Measurements from ENCODE around the gene KSR1. TPM values are rescaled to one million over a fixed set of nuclear protein-coding genes. Genes with fewer than 3 reads are reported as not detected.
"Not testable (repeated sequence)": the region's sequence is repeated elsewhere in the genome, so short reads cannot be mapped to it uniquely, and the experiment has no call there.

Gene KSR1
- total RNA-seq, 1 experiment from 2014 or later = 4.5 TPM

DNA sequence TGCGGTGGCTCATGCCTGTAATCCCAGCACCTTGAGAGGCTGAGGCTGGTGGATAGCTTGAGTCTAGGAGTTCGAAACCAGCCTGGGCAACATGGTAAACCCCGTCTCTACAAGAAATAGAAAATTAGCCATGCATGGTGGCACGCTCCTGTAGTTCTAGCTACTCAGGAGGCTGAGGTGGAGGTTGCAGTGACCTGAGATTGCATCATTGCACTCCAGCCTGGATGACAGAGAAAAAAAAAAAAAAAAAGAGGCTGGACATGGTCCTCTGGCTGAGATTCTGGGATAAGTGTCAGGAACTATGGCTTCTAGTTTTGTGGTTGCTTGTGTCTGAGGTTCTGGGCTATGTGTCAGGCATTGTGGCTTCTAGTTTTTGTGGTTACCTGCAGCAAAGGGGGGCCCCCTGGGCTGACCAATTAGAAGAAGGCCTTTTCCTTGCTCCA, 7.0 kb downstream of the KSR1 start:
- H3K36me3 Mint-ChIP-seq (ENCODE audit: insufficient read depth, unreplicated experiment) = no peaks in the 10 kb centered on the region
- H3K4me1 Mint-ChIP-seq (ENCODE audit: low read depth, unreplicated experiment) = no peaks in the 10 kb centered on the region
- H3K27me3 Mint-ChIP-seq (ENCODE audit: unreplicated experiment) = peaks cover 18% of the 10 kb centered on the region
- no peaks in the 10 kb centered on the region for H3K9me3 Mint-ChIP-seq (ENCODE audit: low read depth, unreplicated experiment)
- H3K27ac Mint-ChIP-seq (ENCODE audit: unreplicated experiment) = no peak overlapping the region
- intact Hi-C loops (cut with micrococcal nuclease; ENCODE audit: unreplicated experiment) = no loop called here
- BruUV-seq (replicated peaks) = no TSS peak
- TF ChIP-seq, protein P1, sequence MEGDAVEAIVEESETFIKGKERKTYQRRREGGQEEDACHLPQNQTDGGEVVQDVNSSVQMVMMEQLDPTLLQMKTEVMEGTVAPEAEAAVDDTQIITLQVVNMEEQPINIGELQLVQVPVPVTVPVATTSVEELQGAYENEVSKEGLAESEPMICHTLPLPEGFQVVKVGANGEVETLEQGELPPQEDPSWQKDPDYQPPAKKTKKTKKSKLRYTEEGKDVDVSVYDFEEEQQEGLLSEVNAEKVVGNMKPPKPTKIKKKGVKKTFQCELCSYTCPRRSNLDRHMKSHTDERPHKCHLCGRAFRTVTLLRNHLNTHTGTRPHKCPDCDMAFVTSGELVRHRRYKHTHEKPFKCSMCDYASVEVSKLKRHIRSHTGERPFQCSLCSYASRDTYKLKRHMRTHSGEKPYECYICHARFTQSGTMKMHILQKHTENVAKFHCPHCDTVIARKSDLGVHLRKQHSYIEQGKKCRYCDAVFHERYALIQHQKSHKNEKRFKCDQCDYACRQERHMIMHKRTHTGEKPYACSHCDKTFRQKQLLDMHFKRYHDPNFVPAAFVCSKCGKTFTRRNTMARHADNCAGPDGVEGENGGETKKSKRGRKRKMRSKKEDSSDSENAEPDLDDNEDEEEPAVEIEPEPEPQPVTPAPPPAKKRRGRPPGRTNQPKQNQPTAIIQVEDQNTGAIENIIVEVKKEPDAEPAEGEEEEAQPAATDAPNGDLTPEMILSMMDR (IDR thresholded peaks at IDR 0.05; ENCODE audit: unreplicated experiment) = no peak
- H3K4me3 Mint-ChIP-seq (ENCODE audit: low read depth, unreplicated experiment) = no peak overlapping the region
- no peak for DNase-seq
- CTCF ChIA-PET = no interaction called here

DNA sequence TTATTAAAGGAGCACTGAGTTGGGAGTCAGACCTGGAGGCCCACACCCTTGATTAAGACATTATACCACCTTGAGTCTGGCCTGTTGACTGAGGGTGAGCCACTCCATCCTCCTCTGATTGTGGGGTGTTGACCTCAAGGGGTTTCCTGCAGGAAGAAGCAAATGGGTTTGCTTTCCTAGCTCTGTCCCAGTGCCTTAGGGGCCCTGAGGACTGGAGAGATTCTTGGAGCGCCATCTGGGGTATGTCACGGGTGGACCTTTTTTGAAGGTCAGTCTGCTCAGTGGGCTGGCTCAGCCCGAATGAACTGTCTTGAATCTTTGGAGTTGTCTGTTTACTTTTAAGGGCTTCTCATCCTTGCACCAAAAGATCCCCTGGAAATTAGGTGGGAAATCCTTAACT, 7.8 kb downstream of the KSR1 start:
- H3K9me3 Mint-ChIP-seq (ENCODE audit: low read depth, unreplicated experiment); DNase-seq; H3K4me1 Mint-ChIP-seq (ENCODE audit: low read depth, unreplicated experiment); intact Hi-C loops (cut with micrococcal nuclease; ENCODE audit: unreplicated experiment); CTCF ChIA-PET; H3K36me3 Mint-ChIP-seq (ENCODE audit: insufficient read depth, unreplicated experiment); H3K27ac Mint-ChIP-seq (ENCODE audit: unreplicated experiment); BruUV-seq (replicated peaks); H3K4me3 Mint-ChIP-seq (ENCODE audit: low read depth, unreplicated experiment): not testable (repeated sequence)
- H3K27me3 Mint-ChIP-seq (ENCODE audit: unreplicated experiment) = peaks cover 18% of the 10 kb centered on the region

DNA sequence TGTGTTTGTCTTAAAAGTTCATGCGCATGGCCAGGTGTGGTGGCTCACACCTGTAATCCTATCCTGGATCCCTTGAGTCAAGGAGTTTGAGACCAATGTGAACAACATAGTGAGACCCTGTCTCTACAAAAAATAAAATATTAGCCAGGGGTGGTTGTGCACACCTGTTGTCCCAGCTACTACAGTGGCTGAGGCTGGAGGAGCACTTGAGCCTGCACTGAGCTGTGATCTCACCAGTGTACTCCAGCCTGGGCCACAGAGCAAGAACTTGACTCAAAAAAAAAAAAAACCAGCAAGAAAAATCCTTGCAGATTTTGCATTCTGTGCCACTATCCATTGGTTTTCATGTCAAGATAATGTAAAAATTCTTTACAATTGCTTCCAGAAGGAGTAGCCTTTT, 8.2 kb downstream of the KSR1 start:
- BruUV-seq (replicated peaks) = no TSS peak
- TF ChIP-seq, protein P1 (IDR thresholded peaks at IDR 0.05; ENCODE audit: unreplicated experiment) = no peak
- H3K27ac Mint-ChIP-seq (ENCODE audit: unreplicated experiment) = no peak overlapping the region

DNA sequence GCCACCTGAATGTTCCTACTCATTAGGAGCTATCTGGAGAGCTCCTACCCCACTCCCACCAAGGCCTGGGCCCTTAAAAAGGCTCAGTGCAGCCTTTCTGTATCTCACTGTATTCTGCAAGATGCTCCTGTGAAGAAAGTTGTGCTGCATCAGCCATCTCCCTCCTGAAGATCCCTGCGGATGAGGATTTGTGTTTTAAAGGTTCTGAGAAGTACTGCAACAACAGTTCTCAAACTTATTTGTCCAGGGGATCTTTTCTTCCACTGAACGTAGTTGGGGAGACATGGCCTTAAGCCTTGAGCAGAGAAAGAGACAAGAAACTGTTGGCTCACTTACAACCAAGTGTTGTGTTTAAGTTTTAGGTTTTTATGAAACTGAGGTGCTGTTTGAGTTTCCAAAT, 9.6 kb downstream of the KSR1 start:
- H3K27me3 Mint-ChIP-seq (ENCODE audit: unreplicated experiment); intact Hi-C loops (cut with micrococcal nuclease; ENCODE audit: unreplicated experiment); H3K27ac Mint-ChIP-seq (ENCODE audit: unreplicated experiment); DNase-seq; H3K4me1 Mint-ChIP-seq (ENCODE audit: low read depth, unreplicated experiment); CTCF ChIA-PET; H3K4me3 Mint-ChIP-seq (ENCODE audit: low read depth, unreplicated experiment); BruUV-seq (replicated peaks); H3K36me3 Mint-ChIP-seq (ENCODE audit: insufficient read depth, unreplicated experiment); H3K9me3 Mint-ChIP-seq (ENCODE audit: low read depth, unreplicated experiment): not testable (repeated sequence)

More for the DNA sequence above, 8.2 kb downstream of the KSR1 start:
- intact Hi-C loops (cut with micrococcal nuclease; ENCODE audit: unreplicated experiment) = no loop called here
- H3K9me3 Mint-ChIP-seq (ENCODE audit: low read depth, unreplicated experiment) = no peaks in the 10 kb centered on the region
- DNase-seq = no peak
- H3K4me3 Mint-ChIP-seq (ENCODE audit: low read depth, unreplicated experiment) = no peak overlapping the region
- CTCF ChIA-PET = interaction anchor here (0.7 kb wide), 1 partner anchor 65 kb away, joined by 3 read pairs; no protein-coding TSS in a partner anchor
- H3K27me3 Mint-ChIP-seq (ENCODE audit: unreplicated experiment) = peaks cover 14% of the 10 kb centered on the region
- no peaks in the 10 kb centered on the region for H3K36me3 Mint-ChIP-seq (ENCODE audit: insufficient read depth, unreplicated experiment)
- H3K4me1 Mint-ChIP-seq (ENCODE audit: low read depth, unreplicated experiment) = no peaks in the 10 kb centered on the region

DNA sequence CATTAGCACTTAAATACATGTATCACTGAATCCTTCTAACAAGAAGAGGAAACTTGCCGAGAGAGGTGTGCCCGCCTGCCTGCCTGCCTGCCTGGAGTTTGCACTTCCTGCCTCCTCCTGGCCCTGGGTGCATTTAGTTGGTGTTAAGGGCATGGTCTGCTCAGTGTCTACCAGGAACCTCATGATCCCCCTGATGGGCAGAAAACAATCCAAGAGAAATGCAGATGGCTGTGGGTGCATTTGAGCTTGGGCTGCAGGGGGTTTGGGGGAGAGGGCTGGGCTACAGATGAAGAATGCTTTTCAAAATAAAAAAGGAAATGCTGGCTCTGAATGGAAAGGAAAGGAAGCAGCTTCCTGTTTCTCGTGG, 10.1 kb downstream of the KSR1 start:
- TF ChIP-seq, protein P1 (IDR thresholded peaks at IDR 0.05; ENCODE audit: unreplicated experiment) = no peak
- Mint-ChIP-seq H3K4me3 (ENCODE audit: low read depth, unreplicated experiment) (no peak overlapping the region), H3K4me1 (ENCODE audit: low read depth, unreplicated experiment) (no peaks in the 10 kb centered on the region), H3K36me3 (ENCODE audit: insufficient read depth, unreplicated experiment) (no peaks in the 10 kb centered on the region), H3K9me3 (ENCODE audit: low read depth, unreplicated experiment) (no peaks in the 10 kb centered on the region), H3K27ac (ENCODE audit: unreplicated experiment) (no peak overlapping the region), H3K27me3 (ENCODE audit: unreplicated experiment) (no peaks in the 10 kb centered on the region)
- CTCF ChIA-PET = interaction anchor here (1.1 kb wide), 1 partner anchor 11 kb away, joined by 3 read pairs; no protein-coding TSS in a partner anchor
- intact Hi-C loops (cut with micrococcal nuclease; ENCODE audit: unreplicated experiment) = no loop called here
- no peak for DNase-seq
- BruUV-seq (replicated peaks) = no TSS peak
